GM12801 (cell line): Measurements from ENCODE around the gene CDC123.

Source experiments
- TF ChIP-seq, protein P1 (sequence below): IDR thresholded peaks from one replicate; pipeline ENCODE4 v1.5.1; 2011; ENCODE audit warnings: control low read depth; ENCODE audit not compliant: insufficient read length; ENCODE audit errors: extremely low read depth

Gene CDC123

DNA sequence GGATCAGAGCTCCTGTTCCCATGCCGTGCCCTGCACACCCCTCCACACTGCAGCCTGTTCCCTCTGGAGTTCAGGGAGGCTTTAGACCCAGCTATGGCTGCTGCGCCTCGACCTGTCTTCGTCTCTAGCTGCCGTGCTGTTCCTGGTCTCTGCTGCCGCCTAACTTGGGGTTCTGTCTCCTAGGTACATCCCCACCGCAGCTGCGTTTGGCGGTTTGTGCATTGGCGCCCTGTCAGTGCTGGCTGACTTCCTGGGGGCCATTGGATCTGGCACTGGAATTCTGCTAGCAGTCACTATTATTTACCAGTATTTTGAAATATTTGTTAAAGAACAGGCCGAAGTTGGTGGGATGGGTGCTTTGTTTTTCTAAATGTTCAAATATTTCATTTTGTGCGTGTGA is 31.9 kb upstream of the CDC123 start:
- TF ChIP-seq, protein P1, sequence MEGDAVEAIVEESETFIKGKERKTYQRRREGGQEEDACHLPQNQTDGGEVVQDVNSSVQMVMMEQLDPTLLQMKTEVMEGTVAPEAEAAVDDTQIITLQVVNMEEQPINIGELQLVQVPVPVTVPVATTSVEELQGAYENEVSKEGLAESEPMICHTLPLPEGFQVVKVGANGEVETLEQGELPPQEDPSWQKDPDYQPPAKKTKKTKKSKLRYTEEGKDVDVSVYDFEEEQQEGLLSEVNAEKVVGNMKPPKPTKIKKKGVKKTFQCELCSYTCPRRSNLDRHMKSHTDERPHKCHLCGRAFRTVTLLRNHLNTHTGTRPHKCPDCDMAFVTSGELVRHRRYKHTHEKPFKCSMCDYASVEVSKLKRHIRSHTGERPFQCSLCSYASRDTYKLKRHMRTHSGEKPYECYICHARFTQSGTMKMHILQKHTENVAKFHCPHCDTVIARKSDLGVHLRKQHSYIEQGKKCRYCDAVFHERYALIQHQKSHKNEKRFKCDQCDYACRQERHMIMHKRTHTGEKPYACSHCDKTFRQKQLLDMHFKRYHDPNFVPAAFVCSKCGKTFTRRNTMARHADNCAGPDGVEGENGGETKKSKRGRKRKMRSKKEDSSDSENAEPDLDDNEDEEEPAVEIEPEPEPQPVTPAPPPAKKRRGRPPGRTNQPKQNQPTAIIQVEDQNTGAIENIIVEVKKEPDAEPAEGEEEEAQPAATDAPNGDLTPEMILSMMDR = no peak

DNA sequence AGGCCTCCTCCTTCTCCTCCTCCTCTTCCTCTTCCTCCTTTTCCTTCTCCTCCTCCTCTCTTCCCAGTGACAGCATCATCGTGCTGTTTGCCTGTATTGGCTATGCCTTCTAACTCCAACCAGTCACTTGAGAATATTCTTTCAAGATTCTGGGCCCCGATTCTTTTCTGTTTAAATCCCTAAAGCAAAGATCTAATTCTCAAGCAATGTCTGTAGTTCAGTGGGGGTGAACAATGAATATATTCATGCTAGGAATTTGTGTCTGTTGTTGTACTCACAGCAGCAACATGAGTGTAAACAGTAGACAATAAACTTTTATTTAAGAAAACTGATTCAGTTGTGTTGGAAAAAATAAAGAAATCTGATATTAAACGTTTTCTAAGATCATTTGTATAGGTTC is 31.0 kb upstream of the CDC123 start:
- TF ChIP-seq, protein P1 = no peak

DNA sequence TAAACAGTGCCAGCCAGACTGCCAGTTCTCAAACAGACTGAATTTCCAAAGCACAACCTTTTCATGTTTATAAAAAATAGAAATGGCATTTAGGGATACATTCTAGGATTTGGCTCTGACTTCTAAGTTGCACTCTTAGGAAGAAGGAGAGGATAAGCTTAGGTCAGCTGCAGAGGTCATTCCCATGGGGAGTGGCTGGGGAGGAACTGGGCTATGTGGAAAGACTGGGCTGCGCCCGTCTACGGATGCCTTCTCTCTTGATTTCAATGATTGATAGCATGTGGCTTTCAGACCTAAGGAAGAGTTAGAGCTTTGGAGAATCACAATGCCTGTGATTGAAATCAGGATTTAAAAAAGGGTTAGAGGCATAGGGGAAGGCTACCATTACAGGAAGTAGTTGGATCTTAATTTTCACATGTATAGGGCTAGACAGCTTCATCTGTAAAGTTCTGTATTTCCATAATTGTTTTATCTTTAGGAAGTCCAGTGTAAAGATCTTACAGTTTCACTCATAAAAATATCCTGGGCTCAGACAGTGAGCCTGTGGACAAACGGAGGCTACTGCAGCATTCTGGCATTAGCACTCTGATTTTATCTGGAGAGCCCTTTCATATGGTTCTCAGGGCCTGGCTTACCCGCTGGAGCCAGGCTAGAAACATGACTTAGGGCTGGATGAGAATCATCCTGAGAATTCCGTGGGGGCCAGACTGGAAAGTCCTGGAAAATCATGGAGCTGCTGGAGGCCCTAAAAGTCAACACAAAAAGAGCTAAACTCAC is 29.8 kb upstream of the CDC123 start:
- TF ChIP-seq, protein P1 = no peak

DNA sequence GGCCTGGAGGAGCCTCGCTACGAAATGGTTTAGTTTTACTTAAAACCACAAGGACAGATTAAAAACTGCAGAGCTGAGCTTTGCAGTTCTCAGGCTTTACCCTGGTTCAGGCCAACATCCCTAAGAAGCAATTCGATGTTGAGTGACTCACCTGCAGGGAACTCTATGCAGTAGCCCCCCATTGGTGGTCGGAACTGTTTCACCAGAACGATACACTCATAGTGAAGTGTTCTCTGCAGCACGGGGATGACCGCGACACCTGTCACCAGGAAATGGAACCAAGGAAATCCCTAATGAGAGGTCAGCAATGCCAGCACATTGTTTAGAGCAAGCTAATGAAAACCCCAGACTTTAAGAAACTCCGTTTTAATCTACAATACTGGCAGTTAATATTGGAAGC is 18.3 kb upstream of the CDC123 start:
- TF ChIP-seq, protein P1 = no peak

DNA sequence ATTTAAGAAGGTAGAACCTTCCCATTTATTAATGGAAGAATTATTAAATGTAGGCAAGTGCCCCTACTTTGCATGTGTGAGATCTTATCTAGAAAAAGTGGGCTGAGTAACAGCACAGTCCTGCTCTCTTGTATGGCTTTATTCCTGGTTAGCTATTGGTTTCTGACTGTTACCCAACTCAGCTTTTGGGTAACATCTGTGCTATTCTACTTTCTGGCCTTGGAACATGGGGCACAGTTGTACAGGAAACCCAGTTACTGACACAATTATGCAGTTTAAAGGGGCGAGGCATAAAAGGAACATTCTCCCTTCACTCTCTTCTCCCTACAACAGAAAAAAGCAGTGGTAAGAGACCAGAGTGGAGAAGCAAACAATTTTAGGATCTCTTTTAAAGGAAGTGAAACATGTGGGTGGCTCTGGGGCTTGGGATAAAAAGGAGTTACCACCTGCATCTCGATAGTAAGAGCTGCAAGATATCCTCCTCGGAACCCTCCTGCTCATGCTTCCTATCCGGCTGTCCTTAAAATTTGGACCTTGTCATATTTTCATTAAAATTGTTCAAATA is 16.3 kb upstream of the CDC123 start:
- TF ChIP-seq, protein P1 = no peak

DNA sequence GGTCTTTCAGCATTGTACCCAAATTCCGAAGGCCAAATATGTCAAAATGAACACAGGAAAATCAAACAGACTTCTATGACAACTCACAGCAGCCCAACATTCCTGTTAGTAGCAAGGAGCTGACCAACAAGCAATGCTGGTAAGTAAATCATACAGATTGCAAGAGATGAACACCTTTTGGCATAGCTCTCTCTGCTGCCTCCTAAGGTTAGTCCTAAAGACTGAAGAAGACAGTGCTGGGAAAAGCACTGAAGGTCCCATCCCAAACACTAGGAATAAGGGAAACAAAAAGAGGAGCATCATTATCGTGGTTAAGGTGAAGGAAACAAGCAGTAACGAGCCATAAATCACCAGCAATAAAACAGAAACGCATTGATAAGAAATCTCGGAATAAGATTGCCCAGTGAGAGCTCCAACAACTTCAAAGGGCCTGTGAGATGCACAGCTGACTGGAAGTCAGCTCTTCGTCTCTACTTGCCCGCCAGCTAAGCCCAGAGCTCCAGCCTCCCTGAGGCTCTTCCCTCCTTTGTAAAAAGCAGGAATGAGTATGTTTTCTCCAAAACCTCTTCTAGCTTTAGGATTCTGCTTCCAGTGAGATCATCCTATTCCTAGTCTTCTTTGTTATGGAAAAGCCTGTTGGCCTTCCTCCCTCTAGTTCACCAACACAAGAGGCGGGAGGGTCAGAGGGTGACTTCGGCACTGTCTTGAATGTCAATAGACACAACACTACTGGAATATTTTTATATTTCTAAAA is 15.6 kb upstream of the CDC123 start:
- TF ChIP-seq, protein P1 = no peak

DNA sequence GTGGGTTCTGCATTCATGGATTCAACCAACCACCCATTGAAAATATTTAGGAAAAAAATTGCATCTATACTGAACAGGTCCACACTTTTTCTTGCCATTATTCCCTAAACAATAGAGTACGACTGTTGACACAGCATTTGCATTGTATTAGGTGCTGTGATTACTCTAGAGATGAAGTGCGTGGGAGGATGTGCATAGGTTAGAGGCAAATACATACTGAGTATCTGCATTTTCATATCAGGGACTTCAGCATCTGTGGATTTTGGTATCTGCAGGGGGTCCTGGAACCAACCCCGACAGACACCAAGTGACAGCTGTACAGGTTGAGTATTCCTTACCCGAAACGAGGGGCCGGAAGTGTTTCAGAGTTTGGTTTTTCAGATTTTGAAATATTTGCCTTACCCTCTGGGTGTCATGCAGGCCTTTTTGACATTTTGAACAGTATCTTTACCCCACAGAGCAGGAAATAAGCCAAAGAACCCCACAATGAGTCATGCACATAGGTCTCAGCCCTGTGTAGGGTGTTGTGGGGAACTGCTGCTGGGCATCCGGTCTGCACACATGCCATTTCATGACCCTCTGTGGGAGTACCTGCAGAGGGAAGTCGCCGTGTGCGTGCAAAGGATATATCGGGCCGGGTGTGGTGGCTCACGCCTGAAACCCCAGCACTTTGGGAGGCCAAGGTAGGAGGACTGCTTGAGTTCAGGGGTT is 14.8 kb upstream of the CDC123 start:
- TF ChIP-seq, protein P1 = no peak
